Prostate gland (tissue), 2 donors: ENCODE results near the gene CLEC1A. TPM values are rescaled to one million over a fixed set of nuclear protein-coding genes. Genes with fewer than 3 reads are reported as not detected.
A peak's percentile ranks its signal among the peaks of the same experiment; 100 is the strongest.

ENCODE experiments used
- DNase-seq: peaks from one replicate; pipeline ENCODE4 v3.0.0-alpha.2; 2019; ENCODE audit warnings: low spot score
- H3K27ac ChIP-seq, 2 donors: fragments of 200-600 bp; sonication (generic); 2 replicates each; pipeline ENCODE4 v1.5.1; 2017 to 2019
- H3K27me3 ChIP-seq: fragments of 200-600 bp; sonication (generic); replicated peaks from 2 replicates; pipeline ENCODE4 v1.5.1; 2019; ENCODE audit not compliant: insufficient read depth
- H3K36me3 ChIP-seq, 2 donors: fragments of 200-600 bp; sonication (generic); 1 replicate in 1 of 2; 2 replicates in 1 of 2; pipeline versions ENCODE4 v1.5.1 to v1.8.1; 2017 to 2019
- H3K4me1 ChIP-seq: fragments of 200-600 bp; sonication (generic); replicated peaks from 2 replicates; pipeline ENCODE4 v1.5.1; 2019
- H3K4me3 ChIP-seq, 2 donors: fragments of 200-600 bp; sonication (generic); 2 replicates each; pipeline ENCODE4 v1.5.1; 2017 to 2019
- H3K9me3 ChIP-seq: fragments of 200-600 bp; sonication (generic); 2 replicates; pipeline ENCODE4 v1.5.1; 2017
- CTCF ChIP-seq, 4 experiments: fragments of 200-600 bp in 2 of 4; fragments of 450-650 bp in 2 of 4; sonication (generic) in 2 of 4; IDR thresholded peaks; 1 replicate in 3 of 4; 2 replicates in 1 of 4; pipeline ENCODE4 v1.5.1; 2016 to 2019; ENCODE audit warnings: antibody characterized with exemption in 4 of 4, mild to moderate bottlenecking in 2 of 4, moderate library complexity in 2 of 4
- POLR2A ChIP-seq: fragments of 450-650 bp; IDR thresholded peaks from one replicate; pipeline ENCODE4 v1.6.1; 2016; ENCODE audit warnings: antibody characterized with exemption, mild to moderate bottlenecking
- POLR2AphosphoS5 ChIP-seq: sonication (generic); formaldehyde crosslinking; IDR thresholded peaks from one replicate; pipeline ENCODE4 v1.6.1; 2017; ENCODE audit warnings: antibody characterized with exemption
- WGBS: methylation state at CpG from one replicate; pipeline ENCODE4 v1.1.5; 2018; 5-methylcytosine and 5-hydroxymethylcytosine counted together
- intact Hi-C: fragments of 100-400 bp; cut with DNase I; formaldehyde crosslinking; loops from one replicate; pipeline ENCODE4 v1.14.2; 2022
- total RNA-seq, 2 donors: library from RNA; depleted of rRNA; stranded (reverse); fragments of >200 nt; gene quantifications; one replicate each; pipeline ENCODE4 v1.1.0, GENCODE V29; 2016

The CLEC1A gene
- total RNA-seq, 2 donors from 2014 or later = 1.5 to 3.5 TPM

- no peak overlapping the region for H3K4me3 ChIP-seq
- no peak for DNase-seq
- 98% methylated on average over 4 of the region's 4 CpGs for WGBS
- no peaks in the 10 kb centered on the region for H3K4me1 ChIP-seq
- no peaks in the 10 kb centered on the region for H3K27me3 ChIP-seq
- H3K9me3 ChIP-seq = no peaks in the 10 kb centered on the region
- intact Hi-C loops = no loop called here
- TF ChIP-seq CTCF (IDR thresholded peaks at IDR 0.05) (no peak), POLR2AphosphoS5 (no peak), POLR2A (no peak)
- no peak overlapping the region for H3K27ac ChIP-seq
- H3K36me3 ChIP-seq = no peaks in the 10 kb centered on the region
These were observed 28.4 kb downstream of the CLEC1A start for GRCh38 chr12:10070380-10070779.

- intact Hi-C loops = no loop called here
- H3K27ac ChIP-seq = no peak overlapping the region
These were observed 28.8 kb downstream of the CLEC1A start for GRCh38 chr12:10069976-10070375.

GRCh38 chr12:10069099-10069498, 29.7 kb downstream of the CLEC1A start:
- H3K27ac ChIP-seq = peak overlapping the region in 1 of 2 donors; percentile 37
- no peaks in the 10 kb centered on the region for H3K27me3 ChIP-seq
- no peak for DNase-seq
- no peaks in the 10 kb centered on the region for H3K9me3 ChIP-seq
- TF ChIP-seq POLR2AphosphoS5 (no peak), POLR2A (no peak), CTCF (IDR thresholded peaks at IDR 0.05) (no peak)
- H3K36me3 ChIP-seq = no peaks in the 10 kb centered on the region
- 32% methylated on average over 4 of the region's 4 CpGs for WGBS
- no peaks in the 10 kb centered on the region for H3K4me1 ChIP-seq
- intact Hi-C loops = no loop called here
- no peak overlapping the region for H3K4me3 ChIP-seq

More at GRCh38 chr12:10069976-10070375, 28.8 kb downstream of the CLEC1A start:
- WGBS = 25% methylated on average over 3 of the region's 3 CpGs
- Histone ChIP-seq H3K36me3 (no peaks in the 10 kb centered on the region), H3K27me3 (no peaks in the 10 kb centered on the region), H3K4me3 (no peak overlapping the region), H3K4me1 (no peaks in the 10 kb centered on the region), H3K9me3 (no peaks in the 10 kb centered on the region)
- DNase-seq = no peak
- no peak for TF ChIP-seq POLR2AphosphoS5
- TF ChIP-seq POLR2A = no peak
- TF ChIP-seq CTCF (IDR thresholded peaks at IDR 0.05) = no peak

- H3K27ac ChIP-seq = peak overlapping the region in 1 of 2 donors; percentile 37
- WGBS = 80% methylated on average over 1 of the region's 1 CpG
These were observed 30.1 kb downstream of the CLEC1A start for GRCh38 chr12:10068644-10069043.

More at GRCh38 chr12:10068644-10069043, 30.1 kb downstream of the CLEC1A start:
- Histone ChIP-seq H3K9me3 (no peaks in the 10 kb centered on the region), H3K4me3 (no peak overlapping the region), H3K27me3 (no peaks in the 10 kb centered on the region), H3K4me1 (no peaks in the 10 kb centered on the region), H3K36me3 (no peaks in the 10 kb centered on the region)
- DNase-seq = no peak
- TF ChIP-seq CTCF (IDR thresholded peaks at IDR 0.05) (no peak), POLR2A (no peak), POLR2AphosphoS5 (no peak)
- intact Hi-C loops = no loop called here
